NB4 (cell line): ENCODE measurements around the gene LCE1C.

Source experiments
- DNase-seq: peaks from one replicate; pipeline ENCODE4 v3.0.0; 2010; ENCODE audit warnings: low read depth
- H3K4me3 ChIP-seq: one replicate; pipeline ENCODE4 v1.5.1; 2011; ENCODE audit warnings: mild to moderate bottlenecking, low read depth, low read length, moderate library complexity
- CTCF ChIP-seq: IDR thresholded peaks from one replicate; pipeline ENCODE4 v1.5.1; 2012; ENCODE audit warnings: low read depth, low read length
- MYC ChIP-seq: IDR thresholded peaks from 2 replicates; pipeline ENCODE4 v1.6.1; 2011; ENCODE audit warnings: low read depth, low read length
- POLR2A ChIP-seq: IDR thresholded peaks from 2 replicates; pipeline ENCODE4 v1.6.1; 2011; ENCODE audit warnings: mild to moderate bottlenecking; ENCODE audit not compliant: insufficient read length; ENCODE audit errors: extremely low read depth
- TF ChIP-seq, protein P1 (sequence below): IDR thresholded peaks from 2 replicates; pipeline ENCODE4 v1.6.1; 2011; ENCODE audit warnings: low read depth, low read length

Gene LCE1C

DNA sequence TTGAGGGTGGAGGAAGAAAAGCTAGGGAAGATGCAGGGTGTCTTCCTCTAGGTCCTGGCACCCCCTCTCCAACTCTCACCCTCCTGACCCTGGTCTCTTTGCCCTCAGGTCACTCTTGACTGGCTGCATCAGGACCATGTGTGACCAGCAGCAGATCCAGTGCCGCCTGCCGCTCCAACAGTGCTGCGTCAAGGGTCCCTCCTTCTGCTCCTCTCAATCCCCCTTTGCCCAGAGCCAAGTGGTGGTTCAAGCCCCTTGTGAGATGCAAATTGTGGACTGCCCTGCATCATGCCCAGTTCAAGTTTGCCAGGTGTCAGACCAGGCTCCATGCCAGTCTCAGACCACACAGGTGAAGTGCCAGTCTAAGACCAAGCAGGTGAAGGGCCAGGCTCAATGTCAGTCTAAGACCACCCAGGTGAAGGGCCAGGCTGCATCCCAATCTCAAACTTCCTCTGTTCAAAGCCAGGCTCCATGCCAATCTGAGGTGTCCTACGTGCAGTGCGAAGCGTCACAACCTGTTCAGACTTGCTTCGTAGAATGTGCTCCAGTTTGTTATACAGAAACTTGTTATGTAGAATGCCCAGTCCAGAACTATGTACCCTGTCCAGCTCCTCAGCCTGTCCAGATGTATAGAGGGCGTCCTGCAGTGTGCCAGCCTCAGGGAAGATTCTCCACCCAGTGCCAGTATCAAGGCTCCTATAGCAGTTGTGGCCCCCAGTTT lies 46.8 kb downstream of the LCE1C start:
- DNase-seq = no peak
- TF ChIP-seq POLR2A = no peak
- TF ChIP-seq, protein P1, sequence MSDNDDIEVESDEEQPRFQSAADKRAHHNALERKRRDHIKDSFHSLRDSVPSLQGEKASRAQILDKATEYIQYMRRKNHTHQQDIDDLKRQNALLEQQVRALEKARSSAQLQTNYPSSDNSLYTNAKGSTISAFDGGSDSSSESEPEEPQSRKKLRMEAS = no peak
- no peak for TF ChIP-seq MYC
- no peak for TF ChIP-seq CTCF
- H3K4me3 ChIP-seq = no peak overlapping the region

- no peak for DNase-seq
- no peak overlapping the region for H3K4me3 ChIP-seq
- TF ChIP-seq, protein P1 = no peak
- TF ChIP-seq CTCF = no peak
- no peak for TF ChIP-seq POLR2A
- no peak for TF ChIP-seq MYC
Observed at GRCh38 chr1:152758636-152759035, 47.8 kb downstream of the LCE1C start.

DNA sequence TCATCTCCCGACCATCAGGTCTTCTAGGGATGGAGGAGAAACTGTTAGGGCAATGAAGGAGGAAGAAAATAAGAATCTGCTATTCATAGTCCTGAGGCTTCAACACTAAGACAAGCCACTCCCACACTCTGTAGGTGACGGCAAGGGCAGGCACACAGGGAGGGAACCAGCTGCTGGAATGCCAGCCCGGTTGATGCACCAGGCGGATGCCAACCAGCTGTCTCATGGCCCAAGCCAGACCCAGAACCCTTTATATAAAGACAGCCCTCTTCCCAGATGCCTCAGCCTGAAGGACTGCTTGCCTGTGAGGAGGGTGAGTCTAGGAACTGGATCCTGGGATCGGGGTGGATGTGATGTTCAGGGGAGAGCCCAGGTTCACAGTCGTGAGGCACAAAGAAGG lies 48.7 kb downstream of the LCE1C start, which contains the start of gene KPRP:
TSS of gene KPRP (plus strand) at position 279 of the 400 bp plus-strand sequence. CDS start 1,564 bp downstream, outside the sequence.
- H3K4me3 ChIP-seq = no peak within 1 kb of the TSS
- no peak for TF ChIP-seq CTCF
- TF ChIP-seq, protein P1 = no peak
- DNase-seq = no peak

DNA sequence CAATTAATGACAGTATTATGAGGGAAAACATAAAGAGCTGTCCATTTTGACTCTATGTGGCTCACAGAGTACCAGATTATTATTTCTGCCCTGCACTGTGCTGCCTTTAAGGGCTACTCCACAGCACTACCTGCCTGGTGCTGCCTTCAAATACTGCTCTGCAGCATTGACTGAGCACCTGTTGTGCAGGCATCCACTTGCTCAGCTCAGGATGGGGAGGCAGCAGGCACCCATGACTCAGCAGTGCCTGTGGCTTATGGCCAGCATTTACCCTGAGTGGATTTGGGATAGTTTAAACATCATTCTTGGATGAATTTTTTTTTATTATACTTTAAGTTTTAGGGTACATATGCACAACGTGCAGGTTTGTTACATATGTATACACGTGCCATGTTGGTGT lies 49.6 kb downstream of the LCE1C start:
- no peak overlapping the region for H3K4me3 ChIP-seq
- DNase-seq = no peak
- TF ChIP-seq, protein P1 = no peak
- TF ChIP-seq CTCF (no peak), POLR2A (no peak), MYC (no peak)
